Ovary (tissue), 9 donors: ENCODE measurements around the gene UBE2J1. TPM values are rescaled to one million over a fixed set of nuclear protein-coding genes. Genes with fewer than 3 reads are reported as not detected.

Experiments
- DNase-seq, 5 donors: peaks; one replicate each; pipeline ENCODE4 v3.0.0-alpha.2; 2019 to 2020
- H3K27ac ChIP-seq, 2 donors: fragments of 200-600 bp; one replicate each; pipeline versions ENCODE4 v1.5.1 to v1.8.0; 2019 to 2022
- H3K27me3 ChIP-seq: fragments of 200-600 bp; one replicate; pipeline ENCODE4 v1.8.0; 2022
- H3K36me3 ChIP-seq: fragments of 200-600 bp; sonication (generic); one replicate; pipeline ENCODE4 v1.5.1; 2019
- H3K4me1 ChIP-seq: one replicate; pipeline ENCODE4 v1.8.1; 2013; ENCODE audit warnings: mild to moderate bottlenecking, moderate library complexity; ENCODE audit not compliant: insufficient read depth
- H3K4me3 ChIP-seq: fragments of 200-600 bp; sonication (generic); one replicate; pipeline ENCODE4 v1.5.1; 2017
- H3K9me3 ChIP-seq, 2 donors: fragments of 200-600 bp in 1 of 2; sonication (generic) in 1 of 2; one replicate each; pipeline versions ENCODE4 v1.5.1 to v1.8.1; 2013 to 2019; ENCODE audit warnings: mild to moderate bottlenecking in 1 of 2, moderate library complexity in 1 of 2
- CTCF ChIP-seq, 3 donors: fragments of 450-650 bp in 2 of 3; fragments of 200-600 bp in 1 of 3; IDR thresholded peaks; one replicate each; pipeline versions ENCODE4 v1.5.1 to v1.8.0; 2016 to 2022; ENCODE audit warnings: antibody characterized with exemption in 3 of 3, mild to moderate bottlenecking in 1 of 3
- EP300 ChIP-seq: sonication (generic); formaldehyde crosslinking; IDR thresholded peaks from one replicate; pipeline ENCODE4 v1.6.1; 2017; ENCODE audit warnings: antibody characterized with exemption
- POLR2A ChIP-seq: fragments of 450-650 bp; IDR thresholded peaks from one replicate; pipeline ENCODE4 v1.6.1; 2017; ENCODE audit warnings: antibody characterized with exemption, mild to moderate bottlenecking, moderate library complexity
- WGBS, 3 donors: extraction: QIAGEN DNeasy Blood & Tissue Kit in 1 of 3; methylation state at CpG; one replicate each; pipeline versions ENCODE4 v1.1.5 to v1.1.7; 2013 to 2017; 5-methylcytosine and 5-hydroxymethylcytosine counted together
- intact Hi-C, 4 donors: fragments of 100-400 bp; cut with DNase I; formaldehyde crosslinking; loops; one replicate each; pipeline versions ENCODE4 v1.11.0 to v1.15.1; 2022 to 2023
- polyA plus RNA-seq, 2 donors: library from polyadenylated mRNA; stranded (reverse); fragments of 200-250 nt in 1 of 2; fragments of 350-450 nt in 1 of 2; fragmentation: Illumina TruSeq in 1 of 2; extraction: RNeasy Lipid Tissue Mini Kit (QIAGEN cat#74804) in 1 of 2; gene quantifications; one replicate each; pipeline ENCODE4 v1.2.3, GENCODE V29; 2013 to 2014
- total RNA-seq, 7 donors: library from RNA; depleted of rRNA in 2 of 7; stranded (reverse); fragments of >200 nt in 2 of 7; fragmentation: NEBNext Ultra II Directional in 3 of 7; extraction: Animal tissue kit (Norgen Biotek cat#: 25700) in 3 of 7; gene quantifications; one replicate each; pipeline versions ENCODE4 v1.1.0 to v1.2.4, GENCODE V29; 2016 to 2023
- donor health status: DM: no; HTN: no; CAD: no; lungs with moderate emphysema.
- donor health status: DM: no; HTN: no; CAD: no.
- donor health status: Bipolar disorder and iron deficiency.
- donor health status: DM: yes; HTN: yes; CAD: no.
- donor health status: DM: no; HTN: no; CAD: no.
- donor health status: DM: yes; HTN: yes; CAD: no.

UBE2J1 gene
- total and polyA plus RNA-seq, 9 donors = 21.6 to 48.6 (median 35.8) TPM

GRCh38 chr6:89350281-89350966 lies 2.1 kb downstream of the UBE2J1 start:
- H3K4me1 ChIP-seq = peaks cover 11% of the 10 kb centered on the region
- intact Hi-C loops = loop anchor here in 1 of 4 donors (10.0 kb wide), 1 partner anchor 366 kb away; no protein-coding TSS in a partner anchor
- WGBS, 3 donors = 47 to 68% (median 55%) methylated on average over 4 of the region's 4 CpGs
- DNase-seq = no peak
- no peaks in the 10 kb centered on the region for H3K27me3 ChIP-seq
- H3K9me3 ChIP-seq = no peaks in the 10 kb centered on the region
- no peaks in the 10 kb centered on the region for H3K36me3 ChIP-seq
- H3K27ac ChIP-seq = no peak overlapping the region
- H3K4me3 ChIP-seq = no peak overlapping the region
- TF ChIP-seq CTCF (IDR thresholded peaks at IDR 0.05) = no peak
- no peak for TF ChIP-seq EP300
- TF ChIP-seq POLR2A = no peak

- intact Hi-C loops = no loop called here
- no peak for DNase-seq
- Histone ChIP-seq H3K27me3 (no peaks in the 10 kb centered on the region), H3K4me3 (no peak overlapping the region), H3K9me3 (no peaks in the 10 kb centered on the region), H3K27ac (no peak overlapping the region), H3K4me1 (peaks cover 11% of the 10 kb centered on the region), H3K36me3 (no peaks in the 10 kb centered on the region)
- TF ChIP-seq EP300 (no peak), CTCF (IDR thresholded peaks at IDR 0.05) (no peak), POLR2A (no peak)
- 92 to 97% (median 95%) methylated on average over 1 of the region's 1 CpG for WGBS, 3 donors
Measured at GRCh38 chr6:89348372-89348771, 4.2 kb downstream of the UBE2J1 start.

- peaks cover 11% of the 10 kb centered on the region for H3K4me1 ChIP-seq
- WGBS, 3 donors = 75 to 89% (median 82%) methylated on average over 2 of the region's 2 CpGs
Measured at GRCh38 chr6:89347825-89348224, 4.7 kb downstream of the UBE2J1 start.

GRCh38 chr6:89346433-89346832 lies 6.1 kb downstream of the UBE2J1 start:
- intact Hi-C loops = no loop called here
- Histone ChIP-seq H3K36me3 (no peaks in the 10 kb centered on the region), H3K27ac (no peak overlapping the region), H3K27me3 (no peaks in the 10 kb centered on the region), H3K4me1 (peaks cover 11% of the 10 kb centered on the region), H3K9me3 (no peaks in the 10 kb centered on the region), H3K4me3 (no peak overlapping the region)
- WGBS, 3 donors = 87 to 90% (median 90%) methylated on average over 4 of the region's 4 CpGs
- no peak for TF ChIP-seq POLR2A
- no peak for TF ChIP-seq CTCF (IDR thresholded peaks at IDR 0.05)
- no peak for TF ChIP-seq EP300
- no peak for DNase-seq

More at GRCh38 chr6:89347825-89348224, 4.7 kb downstream of the UBE2J1 start:
- TF ChIP-seq POLR2A (no peak), CTCF (IDR thresholded peaks at IDR 0.05) (no peak), EP300 (no peak)
- Histone ChIP-seq H3K27ac (no peak overlapping the region), H3K4me3 (no peak overlapping the region), H3K9me3 (no peaks in the 10 kb centered on the region), H3K27me3 (no peaks in the 10 kb centered on the region), H3K36me3 (no peaks in the 10 kb centered on the region)
- no peak for DNase-seq
- intact Hi-C loops = no loop called here
